Measurements from ENCODE around the gene SAMD11. TPM values are rescaled to one million over a fixed set of nuclear protein-coding genes. Genes with fewer than 3 reads are reported as not detected.

Gene SAMD11
- total and polyA plus RNA-seq, 4 donors: 0.51 to 4.1 (median 1.3) TPM

DNA sequence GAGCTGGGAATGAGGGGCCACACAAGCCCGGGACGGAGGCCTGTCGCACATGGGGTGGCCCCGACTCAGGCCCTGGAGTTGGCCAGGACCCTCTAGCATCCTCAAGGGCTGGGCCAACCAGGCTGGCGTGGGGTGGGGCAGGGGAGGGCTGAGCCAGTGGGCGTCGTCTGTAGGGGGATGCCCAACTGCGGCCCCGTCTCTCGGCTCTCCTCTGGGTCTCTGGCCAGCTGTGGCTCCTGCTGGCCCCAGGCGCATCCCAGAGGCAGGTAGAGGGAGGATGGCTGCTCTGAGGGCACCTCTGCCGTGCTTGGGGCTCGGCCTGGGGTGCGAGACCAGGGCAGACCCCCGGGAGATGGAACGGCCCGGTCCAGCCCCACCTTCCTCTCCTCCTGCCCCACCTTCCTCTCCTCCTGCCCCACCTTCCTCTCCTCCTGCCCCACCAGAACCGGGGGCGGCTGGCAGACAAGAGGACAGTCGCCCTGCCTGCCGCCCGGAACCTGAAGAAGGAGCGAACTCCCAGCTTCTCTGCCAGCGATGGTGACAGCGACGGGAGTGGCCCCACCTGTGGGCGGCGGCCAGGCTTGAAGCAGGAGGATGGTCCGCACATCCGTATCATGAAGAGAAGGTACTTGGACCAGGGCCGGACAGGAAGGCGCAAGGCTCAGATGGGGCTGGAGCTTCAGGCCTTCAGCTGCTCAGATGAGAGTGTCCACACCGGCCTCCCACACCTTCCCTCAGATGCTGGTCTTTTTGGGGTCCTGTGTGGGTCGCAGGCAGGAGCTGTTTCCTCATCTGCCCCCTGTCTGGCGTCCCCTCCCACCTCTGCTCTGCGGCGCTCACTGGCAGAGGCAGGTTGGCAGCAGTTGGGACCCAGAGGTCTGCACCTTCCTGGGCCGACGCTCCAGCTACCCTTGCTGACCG is 6.2 kb downstream of the SAMD11 start:
- Histone ChIP-seq H3K27ac (ENCODE audit: low read depth in 1 of 2, low read length in 2 of 2) (no peak overlapping the region), H3K9me3 (ENCODE audit: control insufficient read depth in 4 of 4, low read length in 3 of 4) (no peaks in the 10 kb centered on the region), H3K9ac (ENCODE audit: low read depth in 1 of 2, low read length in 2 of 2) (no peak overlapping the region), H3K27me3 (ENCODE audit: control insufficient read depth in 4 of 4, insufficient read depth in 4 of 4, low read length in 3 of 4) (peaks cover 0 to 4% (median 2%) of the 10 kb centered on the region in 4 donors), H3K4me1 (ENCODE audit: control insufficient read depth in 4 of 4, insufficient read depth in 4 of 4, low read length in 3 of 4) (peaks cover 2 to 23% (median 6%) of the 10 kb centered on the region in 4 donors), H3K4me3 (ENCODE audit: low read depth in 1 of 3, low read length in 3 of 3) (no peak overlapping the region), H3K36me3 (ENCODE audit: control insufficient read depth in 4 of 4, insufficient read depth in 3 of 4, low read depth in 1 of 4, low read length in 3 of 4) (no peaks in the 10 kb centered on the region)
- DNase-seq (ENCODE audit: low spot score): no peak
- TF ChIP-seq TAF1 (conservative IDR thresholded peaks at IDR 0.05) (no peak), FOXA2 (IDR thresholded peaks at IDR 0.05) (no peak), RAD21 (IDR thresholded peaks at IDR 0.05) (no peak), NR2F2 (IDR thresholded peaks at IDR 0.05) (no peak), YY1 (IDR thresholded peaks at IDR 0.05) (no peak), ZBTB33 (IDR thresholded peaks at IDR 0.05) (no peak), RXRA (IDR thresholded peaks at IDR 0.05) (no peak), GABPA (IDR thresholded peaks at IDR 0.05 in 1 of 2, conservative IDR thresholded peaks at IDR 0.05 in 1 of 2) (no peak), ATF3 (IDR thresholded peaks at IDR 0.05) (no peak), HNF4A (conservative IDR thresholded peaks at IDR 0.05) (no peak), FOXA1 (IDR thresholded peaks at IDR 0.05) (no peak), JUND (IDR thresholded peaks at IDR 0.05) (no peak), HNF4G (IDR thresholded peaks at IDR 0.05) (no peak), SP1 (IDR thresholded peaks at IDR 0.05) (no peak)
- TF ChIP-seq, protein P1, sequence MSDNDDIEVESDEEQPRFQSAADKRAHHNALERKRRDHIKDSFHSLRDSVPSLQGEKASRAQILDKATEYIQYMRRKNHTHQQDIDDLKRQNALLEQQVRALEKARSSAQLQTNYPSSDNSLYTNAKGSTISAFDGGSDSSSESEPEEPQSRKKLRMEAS (IDR thresholded peaks at IDR 0.05): no peak
- TF ChIP-seq, protein P2, sequence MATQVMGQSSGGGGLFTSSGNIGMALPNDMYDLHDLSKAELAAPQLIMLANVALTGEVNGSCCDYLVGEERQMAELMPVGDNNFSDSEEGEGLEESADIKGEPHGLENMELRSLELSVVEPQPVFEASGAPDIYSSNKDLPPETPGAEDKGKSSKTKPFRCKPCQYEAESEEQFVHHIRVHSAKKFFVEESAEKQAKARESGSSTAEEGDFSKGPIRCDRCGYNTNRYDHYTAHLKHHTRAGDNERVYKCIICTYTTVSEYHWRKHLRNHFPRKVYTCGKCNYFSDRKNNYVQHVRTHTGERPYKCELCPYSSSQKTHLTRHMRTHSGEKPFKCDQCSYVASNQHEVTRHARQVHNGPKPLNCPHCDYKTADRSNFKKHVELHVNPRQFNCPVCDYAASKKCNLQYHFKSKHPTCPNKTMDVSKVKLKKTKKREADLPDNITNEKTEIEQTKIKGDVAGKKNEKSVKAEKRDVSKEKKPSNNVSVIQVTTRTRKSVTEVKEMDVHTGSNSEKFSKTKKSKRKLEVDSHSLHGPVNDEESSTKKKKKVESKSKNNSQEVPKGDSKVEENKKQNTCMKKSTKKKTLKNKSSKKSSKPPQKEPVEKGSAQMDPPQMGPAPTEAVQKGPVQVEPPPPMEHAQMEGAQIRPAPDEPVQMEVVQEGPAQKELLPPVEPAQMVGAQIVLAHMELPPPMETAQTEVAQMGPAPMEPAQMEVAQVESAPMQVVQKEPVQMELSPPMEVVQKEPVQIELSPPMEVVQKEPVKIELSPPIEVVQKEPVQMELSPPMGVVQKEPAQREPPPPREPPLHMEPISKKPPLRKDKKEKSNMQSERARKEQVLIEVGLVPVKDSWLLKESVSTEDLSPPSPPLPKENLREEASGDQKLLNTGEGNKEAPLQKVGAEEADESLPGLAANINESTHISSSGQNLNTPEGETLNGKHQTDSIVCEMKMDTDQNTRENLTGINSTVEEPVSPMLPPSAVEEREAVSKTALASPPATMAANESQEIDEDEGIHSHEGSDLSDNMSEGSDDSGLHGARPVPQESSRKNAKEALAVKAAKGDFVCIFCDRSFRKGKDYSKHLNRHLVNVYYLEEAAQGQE (IDR thresholded peaks at IDR 0.05): no peak
- TF ChIP-seq, protein P3, sequence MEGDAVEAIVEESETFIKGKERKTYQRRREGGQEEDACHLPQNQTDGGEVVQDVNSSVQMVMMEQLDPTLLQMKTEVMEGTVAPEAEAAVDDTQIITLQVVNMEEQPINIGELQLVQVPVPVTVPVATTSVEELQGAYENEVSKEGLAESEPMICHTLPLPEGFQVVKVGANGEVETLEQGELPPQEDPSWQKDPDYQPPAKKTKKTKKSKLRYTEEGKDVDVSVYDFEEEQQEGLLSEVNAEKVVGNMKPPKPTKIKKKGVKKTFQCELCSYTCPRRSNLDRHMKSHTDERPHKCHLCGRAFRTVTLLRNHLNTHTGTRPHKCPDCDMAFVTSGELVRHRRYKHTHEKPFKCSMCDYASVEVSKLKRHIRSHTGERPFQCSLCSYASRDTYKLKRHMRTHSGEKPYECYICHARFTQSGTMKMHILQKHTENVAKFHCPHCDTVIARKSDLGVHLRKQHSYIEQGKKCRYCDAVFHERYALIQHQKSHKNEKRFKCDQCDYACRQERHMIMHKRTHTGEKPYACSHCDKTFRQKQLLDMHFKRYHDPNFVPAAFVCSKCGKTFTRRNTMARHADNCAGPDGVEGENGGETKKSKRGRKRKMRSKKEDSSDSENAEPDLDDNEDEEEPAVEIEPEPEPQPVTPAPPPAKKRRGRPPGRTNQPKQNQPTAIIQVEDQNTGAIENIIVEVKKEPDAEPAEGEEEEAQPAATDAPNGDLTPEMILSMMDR (IDR thresholded peaks at IDR 0.05; ENCODE audit: low read depth, low read length, missing input control): no peak
- 87% methylated on average over 40 of the region's 40 CpGs for WGBS
